ENCODE data around the gene NACC1. TPM values are rescaled to one million over a fixed set of nuclear protein-coding genes. Genes with fewer than 3 reads are reported as not detected.

Gene NACC1
- total and polyA plus RNA-seq, 2 of the 13 experiments (the other 11 are each of a cell fraction or from before 2014, with no cell fraction given): 31.8 to 42.3 TPM

GRCh38 chr19:13150187-13150930 lies 32.3 kb downstream of the NACC1 start, which contains the start of the genes IER2 and STX10 (continued):
- 0 out of 2 replicates have a peak, but pooled peaks have one; percentile 48 for TF ChIP-seq ISL2 (CRISPR knock-in tag; IDR thresholded peaks at IDR 0.05)
- peak; percentile 74; the same call in 1 of the 2 replicates for TF ChIP-seq RXRA (CRISPR knock-in tag; IDR thresholded peaks at IDR 0.05)
- TF ChIP-seq GFI1 (CRISPR knock-in tag; IDR thresholded peaks at IDR 0.05; ENCODE audit: borderline replicate concordance): peak; percentile 82
- peak; percentile 79; the same call in 1 of the 2 replicates for TF ChIP-seq SNAPC2 (CRISPR knock-in tag; IDR thresholded peaks at IDR 0.05)
- no peak; the same call in 1 of the 2 replicates for TF ChIP-seq MED13 (CRISPR knock-in tag; IDR thresholded peaks at IDR 0.05)
- TF ChIP-seq ZNF496 (CRISPR knock-in tag; IDR thresholded peaks at IDR 0.05; ENCODE audit: insufficient replicate concordance): no peak
- no peak for TF ChIP-seq MTF1 (CRISPR knock-in tag; IDR thresholded peaks at IDR 0.05)
- TF ChIP-seq PLRG1 (conservative IDR thresholded peaks at IDR 0.05): no peak
- TF ChIP-seq ATM (IDR thresholded peaks at IDR 0.05; ENCODE audit: borderline replicate concordance): no peak
- TF ChIP-seq TERF1 (CRISPR knock-in tag; IDR thresholded peaks at IDR 0.05): no peak
- no peak for TF ChIP-seq SMARCE1 (IDR thresholded peaks at IDR 0.05; ENCODE audit: borderline replicate concordance)
- TF ChIP-seq SKI (IDR thresholded peaks at IDR 0.05; ENCODE audit: partially characterized antibody): peak; percentile 94
- peak; percentile 61; the same call in 1 of the 2 replicates for TF ChIP-seq UBTF (CRISPR knock-in tag; IDR thresholded peaks at IDR 0.05)
- peak; percentile 20; the same call in 1 of the 2 replicates for TF ChIP-seq ATF7-NPFF (CRISPR knock-in tag; IDR thresholded peaks at IDR 0.05; ENCODE audit: low read depth)
- no peak for TF ChIP-seq ZNF180 (CRISPR knock-in tag; IDR thresholded peaks at IDR 0.05; ENCODE audit: borderline replicate concordance, low read depth)
- TF ChIP-seq ZBTB46 (CRISPR knock-in tag; IDR thresholded peaks at IDR 0.05; ENCODE audit: borderline replicate concordance): no peak
- peak; percentile 92 for TF ChIP-seq REPIN1 (CRISPR knock-in tag; IDR thresholded peaks at IDR 0.05; ENCODE audit: borderline replicate concordance, low read depth)
- no peak for TF ChIP-seq RFXANK (CRISPR knock-in tag; IDR thresholded peaks at IDR 0.05)
- peak; percentile 67 for TF ChIP-seq TAF1 (CRISPR knock-in tag; IDR thresholded peaks at IDR 0.05)
- peak; percentile 87; the same call in 1 of the 2 replicates for TF ChIP-seq ZSCAN9 (CRISPR knock-in tag; IDR thresholded peaks at IDR 0.05; ENCODE audit: borderline replicate concordance)
- no peak for TF ChIP-seq ZNF18 (CRISPR knock-in tag; IDR thresholded peaks at IDR 0.05; ENCODE audit: insufficient replicate concordance)
- TF ChIP-seq ATF7 (IDR thresholded peaks at IDR 0.05): no peak
- TF ChIP-seq ATF7 (CRISPR knock-in tag; IDR thresholded peaks at IDR 0.05): no peak
- peak; percentile 61; the same call in 1 of the 2 replicates for TF ChIP-seq YEATS4 (CRISPR knock-in tag; IDR thresholded peaks at IDR 0.05; ENCODE audit: borderline replicate concordance)
- TF ChIP-seq KDM2A (CRISPR knock-in tag; IDR thresholded peaks at IDR 0.05; ENCODE audit: borderline replicate concordance, low read depth): peak; percentile 87

Data from HepG2 (cell line).